CD4-positive, CD25-positive, alpha-beta regulatory T cell (primary cell): ENCODE results near the gene CYBC1. TPM values are rescaled to one million over a fixed set of nuclear protein-coding genes. Genes with fewer than 3 reads are reported as not detected.

Source experiments
- ATAC-seq, 2 donors: fragments of 150-1000 bp; cut with Tn5 transposase; one replicate each; pipeline ENCODE4 v1.10.0; 2021; ENCODE audit warnings: low read depth in 2 of 2, moderate number of reproducible peaks in 2 of 2, moderate library complexity in 1 of 2
- DNase-seq, 3 donors: peaks; one replicate each; pipeline versions ENCODE4 v3.0.0 to v3.0.0-alpha.2; 2012 to 2022; ENCODE audit warnings: mixed read lengths in 1 of 3
- H3K27ac ChIP-seq: one replicate; pipeline ENCODE4 v1.7.0; 2013; ENCODE audit warnings: mild to moderate bottlenecking, low read length; ENCODE audit not compliant: insufficient read depth, poor library complexity, severe bottlenecking
- H3K27me3 ChIP-seq: one replicate; pipeline ENCODE4 v1.7.0; 2013; ENCODE audit warnings: low read length; ENCODE audit not compliant: control insufficient read depth, insufficient read depth
- H3K36me3 ChIP-seq: one replicate; pipeline ENCODE4 v1.7.0; 2013; ENCODE audit warnings: mild to moderate bottlenecking, low read length, moderate library complexity; ENCODE audit not compliant: control insufficient read depth, insufficient read depth
- H3K4me1 ChIP-seq: 2 replicates; pipeline ENCODE4 v1.7.0; 2013; ENCODE audit warnings: mild to moderate bottlenecking, low read length; ENCODE audit not compliant: insufficient read depth, control insufficient read depth, poor library complexity, severe bottlenecking
- H3K4me3 ChIP-seq: one replicate; pipeline ENCODE4 v1.7.0; 2013; ENCODE audit warnings: low read depth, mild to moderate bottlenecking, low read length, moderate library complexity
- H3K9me3 ChIP-seq, 2 experiments: 1 replicate in 1 of 2; 2 replicates in 1 of 2; pipeline ENCODE4 v1.7.0; 2013; ENCODE audit warnings: low read length in 2 of 2, mild to moderate bottlenecking in 1 of 2, moderate library complexity in 1 of 2; ENCODE audit not compliant: control insufficient read depth in 2 of 2
- H3K27ac Mint-ChIP-seq, 3 donors: one replicate each; pipeline ENCODE4 v1.8.0; 2020 to 2022; ENCODE audit warnings: mild to moderate bottlenecking in 3 of 3, mixed read lengths in 3 of 3, moderate library complexity in 2 of 3
- H3K27me3 Mint-ChIP-seq: one replicate; pipeline ENCODE4 v1.8.0; 2022; ENCODE audit warnings: mild to moderate bottlenecking, mixed read lengths
- H3K36me3 Mint-ChIP-seq: one replicate; pipeline ENCODE4 v1.8.0; 2020; ENCODE audit warnings: mixed read lengths
- H3K4me1 Mint-ChIP-seq, 4 donors: one replicate each; pipeline ENCODE4 v1.8.0; 2020 to 2022; ENCODE audit warnings: mixed read lengths in 4 of 4, mild to moderate bottlenecking in 1 of 4
- H3K4me3 Mint-ChIP-seq, 4 donors: one replicate each; pipeline ENCODE4 v1.8.0; 2020 to 2022; ENCODE audit warnings: mild to moderate bottlenecking in 4 of 4, mixed read lengths in 4 of 4, moderate library complexity in 3 of 4
- H3K9me3 Mint-ChIP-seq, 7 donors: one replicate each; pipeline ENCODE4 v1.8.0; 2020 to 2022; ENCODE audit warnings: mixed read lengths in 7 of 7, mild to moderate bottlenecking in 3 of 7, moderate library complexity in 2 of 7
- polyA plus RNA-seq, 4 donors: library from polyadenylated mRNA; unstranded; fragments of 300-500 nt; fragmentation: Illumina TruSeq; gene quantifications; one replicate each; pipeline ENCODE4 v1.2.3, GENCODE V29; 2021
- total RNA-seq: library from RNA; stranded (reverse); gene quantifications from one replicate; pipeline ENCODE4 v1.2.3, GENCODE V29; 2022

The CYBC1 gene
- total and polyA plus RNA-seq, 5 donors from 2014 or later = 155 to 230 (median 196) TPM

GRCh38 chr17:82474223-82475010 is 23.9 kb upstream of the CYBC1 start:
- H3K36me3 ChIP-seq = peaks cover 47% of the 10 kb centered on the region
- Mint-ChIP-seq H3K9me3 (no peaks in the 10 kb centered on the region), H3K27ac (peak overlapping the region in 1 of 3 donors; percentile 4), H3K4me1 (peaks cover 0 to 7% (median 3%) of the 10 kb centered on the region in 4 donors), H3K27me3 (no peaks in the 10 kb centered on the region), H3K36me3 (peaks cover 24% of the 10 kb centered on the region), H3K4me3 (no peak overlapping the region)
- no peaks in the 10 kb centered on the region for H3K27me3 ChIP-seq
- no peak for ATAC-seq
- no peaks in the 10 kb centered on the region for H3K4me1 ChIP-seq
- H3K9me3 ChIP-seq = no peaks in the 10 kb centered on the region
- no peak overlapping the region for H3K4me3 ChIP-seq
- H3K27ac ChIP-seq = no peak overlapping the region
- no peak for DNase-seq

- DNase-seq (no peak), ATAC-seq (no peak)
- peaks cover 5 to 11% (median 7%) of the 10 kb centered on the region in 4 donors for H3K4me1 Mint-ChIP-seq
- Histone ChIP-seq H3K4me3 (no peak overlapping the region), H3K36me3 (peaks cover 62% of the 10 kb centered on the region), H3K27ac (no peak overlapping the region), H3K27me3 (no peaks in the 10 kb centered on the region), H3K9me3 (no peaks in the 10 kb centered on the region), H3K4me1 (no peaks in the 10 kb centered on the region)
- H3K27me3 Mint-ChIP-seq = no peaks in the 10 kb centered on the region
- no peak overlapping the region for H3K4me3 Mint-ChIP-seq
- H3K27ac Mint-ChIP-seq = no peak overlapping the region
- no peaks in the 10 kb centered on the region for H3K9me3 Mint-ChIP-seq
- peaks cover 40% of the 10 kb centered on the region for H3K36me3 Mint-ChIP-seq
These were observed 19.5 kb upstream of the CYBC1 start for GRCh38 chr17:82470065-82470464.

GRCh38 chr17:82468692-82469091 is 18.1 kb upstream of the CYBC1 start:
- H3K27me3 ChIP-seq = no peaks in the 10 kb centered on the region
- Mint-ChIP-seq H3K27ac (no peak overlapping the region), H3K4me3 (no peak overlapping the region), H3K36me3 (peaks cover 39% of the 10 kb centered on the region), H3K9me3 (no peaks in the 10 kb centered on the region), H3K27me3 (no peaks in the 10 kb centered on the region), H3K4me1 (peaks cover 5 to 12% (median 8%) of the 10 kb centered on the region in 4 donors)
- ATAC-seq = no peak
- no peak for DNase-seq
- peaks cover 63% of the 10 kb centered on the region for H3K36me3 ChIP-seq
- no peak overlapping the region for H3K4me3 ChIP-seq
- H3K4me1 ChIP-seq = no peaks in the 10 kb centered on the region
- no peak overlapping the region for H3K27ac ChIP-seq
- H3K9me3 ChIP-seq = no peaks in the 10 kb centered on the region

- H3K27ac Mint-ChIP-seq = peak overlapping the region in 1 of 3 donors; percentile 56
- H3K4me3 Mint-ChIP-seq = no peak overlapping the region
- ATAC-seq (no peak), DNase-seq (peak in 1 of 3 donors; percentile 78)
- H3K36me3 ChIP-seq = peaks cover 75% of the 10 kb centered on the region
- H3K36me3 Mint-ChIP-seq = peaks cover 51% of the 10 kb centered on the region
- no peak overlapping the region for H3K27ac ChIP-seq
- H3K9me3 Mint-ChIP-seq = no peaks in the 10 kb centered on the region
- no peaks in the 10 kb centered on the region for H3K27me3 Mint-ChIP-seq
- H3K4me3 ChIP-seq = no peak overlapping the region
- H3K4me1 ChIP-seq = no peaks in the 10 kb centered on the region
- H3K27me3 ChIP-seq = no peaks in the 10 kb centered on the region
- peaks cover 5 to 24% (median 11%) of the 10 kb centered on the region in 4 donors for H3K4me1 Mint-ChIP-seq
- H3K9me3 ChIP-seq = no peaks in the 10 kb centered on the region
These were observed 14.6 kb upstream of the CYBC1 start for GRCh38 chr17:82465023-82465603.

GRCh38 chr17:82464567-82464929 is 14.0 kb upstream of the CYBC1 start:
- DNase-seq (no peak), ATAC-seq (no peak)
- Histone ChIP-seq H3K36me3 (peaks cover 71% of the 10 kb centered on the region), H3K27me3 (no peaks in the 10 kb centered on the region), H3K4me1 (peaks cover 2% of the 10 kb centered on the region), H3K27ac (no peak overlapping the region), H3K4me3 (no peak overlapping the region), H3K9me3 (no peaks in the 10 kb centered on the region)
- H3K4me3 Mint-ChIP-seq = no peak overlapping the region
- no peaks in the 10 kb centered on the region for H3K9me3 Mint-ChIP-seq
- H3K4me1 Mint-ChIP-seq = peaks cover 5 to 28% (median 12%) of the 10 kb centered on the region in 4 donors
- H3K27me3 Mint-ChIP-seq = no peaks in the 10 kb centered on the region
- peak overlapping the region in 1 of 3 donors; percentile 56 for H3K27ac Mint-ChIP-seq
- H3K36me3 Mint-ChIP-seq = peaks cover 49% of the 10 kb centered on the region

GRCh38 chr17:82463925-82464566 is 13.5 kb upstream of the CYBC1 start:
- H3K27me3 Mint-ChIP-seq = no peaks in the 10 kb centered on the region
- H3K4me1 Mint-ChIP-seq = peaks cover 5 to 33% (median 14%) of the 10 kb centered on the region in 4 donors
- ATAC-seq = no peak
- H3K27ac Mint-ChIP-seq = no peak overlapping the region
- DNase-seq = no peak
- H3K36me3 ChIP-seq = peaks cover 68% of the 10 kb centered on the region
- no peaks in the 10 kb centered on the region for H3K9me3 ChIP-seq
- H3K36me3 Mint-ChIP-seq = peaks cover 45% of the 10 kb centered on the region
- no peaks in the 10 kb centered on the region for H3K9me3 Mint-ChIP-seq
- peaks cover 7% of the 10 kb centered on the region for H3K4me1 ChIP-seq
- H3K4me3 Mint-ChIP-seq = peak overlapping the region in 2 of 4 donors; percentile 8 to 52
- H3K4me3 ChIP-seq = no peak overlapping the region
- no peak overlapping the region for H3K27ac ChIP-seq
- no peaks in the 10 kb centered on the region for H3K27me3 ChIP-seq

GRCh38 chr17:82463391-82463790 is 12.8 kb upstream of the CYBC1 start:
- Histone ChIP-seq H3K36me3 (peaks cover 61% of the 10 kb centered on the region), H3K27ac (no peak overlapping the region), H3K27me3 (no peaks in the 10 kb centered on the region), H3K9me3 (no peaks in the 10 kb centered on the region), H3K4me3 (no peak overlapping the region), H3K4me1 (peaks cover 9% of the 10 kb centered on the region)
- ATAC-seq (no peak), DNase-seq (no peak)
- no peak overlapping the region for H3K27ac Mint-ChIP-seq
- peaks cover 5 to 35% (median 13%) of the 10 kb centered on the region in 4 donors for H3K4me1 Mint-ChIP-seq
- peaks cover 0 to under 1% (median 0%) of the 10 kb centered on the region in 7 donors for H3K9me3 Mint-ChIP-seq
- peaks cover 38% of the 10 kb centered on the region for H3K36me3 Mint-ChIP-seq
- H3K27me3 Mint-ChIP-seq = no peaks in the 10 kb centered on the region
- H3K4me3 Mint-ChIP-seq = peak overlapping the region in 2 of 4 donors; percentile 8 to 52
